Fibroblast of mammary gland (primary cell): ENCODE data around the gene DUSP16.
A peak's percentile ranks its signal among the peaks of the same experiment; 100 is the strongest.
"Not testable (repeated sequence)": the region's sequence is repeated elsewhere in the genome, so short reads cannot be mapped to it uniquely, and the experiment has no call there.

ENCODE experiments used
- DNase-seq: peaks from one replicate; pipeline ENCODE4 v3.0.0-alpha.2; 2010; ENCODE audit warnings: low read depth
- H3K4me3 ChIP-seq: 2 replicates; pipeline ENCODE4 v1.5.1; 2011; ENCODE audit warnings: low read depth, mild to moderate bottlenecking, low read length, moderate library complexity; ENCODE audit not compliant: control insufficient read depth
- TF ChIP-seq, protein P1 (sequence below): conservative IDR thresholded peaks from 2 replicates; pipeline ENCODE4 v1.5.1; 2011; ENCODE audit warnings: low read depth, low read length, inconsistent platforms; ENCODE audit not compliant: control insufficient read depth, insufficient read depth

Gene DUSP16

GRCh38 chr12:12606781-12607589, 44.3 kb upstream of the DUSP16 start:
- H3K4me3 ChIP-seq, result no peak overlapping the region
- TF ChIP-seq, protein P1, sequence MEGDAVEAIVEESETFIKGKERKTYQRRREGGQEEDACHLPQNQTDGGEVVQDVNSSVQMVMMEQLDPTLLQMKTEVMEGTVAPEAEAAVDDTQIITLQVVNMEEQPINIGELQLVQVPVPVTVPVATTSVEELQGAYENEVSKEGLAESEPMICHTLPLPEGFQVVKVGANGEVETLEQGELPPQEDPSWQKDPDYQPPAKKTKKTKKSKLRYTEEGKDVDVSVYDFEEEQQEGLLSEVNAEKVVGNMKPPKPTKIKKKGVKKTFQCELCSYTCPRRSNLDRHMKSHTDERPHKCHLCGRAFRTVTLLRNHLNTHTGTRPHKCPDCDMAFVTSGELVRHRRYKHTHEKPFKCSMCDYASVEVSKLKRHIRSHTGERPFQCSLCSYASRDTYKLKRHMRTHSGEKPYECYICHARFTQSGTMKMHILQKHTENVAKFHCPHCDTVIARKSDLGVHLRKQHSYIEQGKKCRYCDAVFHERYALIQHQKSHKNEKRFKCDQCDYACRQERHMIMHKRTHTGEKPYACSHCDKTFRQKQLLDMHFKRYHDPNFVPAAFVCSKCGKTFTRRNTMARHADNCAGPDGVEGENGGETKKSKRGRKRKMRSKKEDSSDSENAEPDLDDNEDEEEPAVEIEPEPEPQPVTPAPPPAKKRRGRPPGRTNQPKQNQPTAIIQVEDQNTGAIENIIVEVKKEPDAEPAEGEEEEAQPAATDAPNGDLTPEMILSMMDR, result no peak
- DNase-seq, result peak; percentile 56

GRCh38 chr12:12604740-12605139, 42.1 kb upstream of the DUSP16 start:
- no peak for DNase-seq
- no peak overlapping the region for H3K4me3 ChIP-seq
- TF ChIP-seq, protein P1, result no peak

DNA sequence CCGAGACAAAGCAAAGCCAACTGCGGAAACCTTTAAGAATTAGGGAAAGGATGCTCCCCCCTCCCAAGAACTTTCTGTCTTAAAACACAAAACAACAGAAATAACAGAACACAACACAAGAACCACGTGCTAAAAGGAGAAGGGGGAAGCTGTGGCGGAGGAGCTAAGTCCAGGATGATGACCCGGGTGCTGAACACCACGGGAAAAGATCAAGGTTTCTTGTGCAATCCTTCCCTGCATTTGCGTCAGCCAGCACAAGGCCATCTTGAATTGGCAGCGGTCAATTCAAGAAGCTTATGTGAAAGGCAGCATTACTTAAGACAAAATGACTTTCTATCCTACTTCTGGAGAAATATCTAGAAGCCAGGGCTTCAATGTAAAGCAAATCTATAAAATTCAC, 38.0 kb upstream of the DUSP16 start:
- TF ChIP-seq, protein P1, result no peak
- no peak overlapping the region for H3K4me3 ChIP-seq
- no peak for DNase-seq

DNA sequence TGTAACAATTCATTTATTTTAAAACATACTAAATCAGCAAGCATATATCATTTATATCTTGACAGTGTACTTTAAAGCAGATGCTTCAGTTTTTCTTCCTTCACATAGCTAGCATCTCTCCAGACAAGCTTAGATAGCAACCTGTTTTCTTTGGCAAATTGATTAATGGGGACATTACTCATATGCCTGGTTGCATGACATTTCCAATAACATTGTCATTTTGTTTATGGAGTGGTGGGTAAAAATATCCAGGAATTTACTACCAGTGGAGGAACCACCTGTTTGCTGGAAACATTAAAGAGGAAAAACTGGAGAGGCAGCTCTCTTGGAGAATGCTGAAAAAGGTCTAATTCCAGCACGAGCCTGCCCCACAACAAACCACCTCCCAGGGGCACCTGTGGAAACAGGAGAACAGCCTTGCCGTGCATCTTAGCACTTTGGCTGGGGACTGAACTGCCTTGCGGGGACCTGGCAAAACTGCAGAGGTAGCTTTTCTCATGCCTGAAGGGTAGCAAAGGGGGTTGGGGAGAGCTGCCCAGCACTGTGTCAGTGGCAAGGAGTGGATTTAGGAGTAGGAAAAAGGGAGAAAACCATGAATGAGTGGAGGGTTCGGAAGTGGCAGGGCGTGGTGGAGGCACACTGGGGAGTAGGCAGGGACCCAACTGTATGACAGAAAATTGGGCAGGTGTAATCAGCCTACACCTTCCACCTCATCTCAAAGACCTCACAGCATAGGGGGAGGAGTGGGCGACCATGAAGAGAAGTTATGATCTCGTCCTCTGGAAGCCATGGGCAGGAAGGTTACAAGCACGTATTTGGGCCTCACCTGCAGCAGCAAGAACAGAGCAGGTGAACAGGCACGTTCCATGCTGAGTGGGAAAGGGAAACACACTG, 37.3 kb upstream of the DUSP16 start:
- H3K4me3 ChIP-seq, result no peak overlapping the region
- DNase-seq, result no peak
- TF ChIP-seq, protein P1, result no peak

DNA sequence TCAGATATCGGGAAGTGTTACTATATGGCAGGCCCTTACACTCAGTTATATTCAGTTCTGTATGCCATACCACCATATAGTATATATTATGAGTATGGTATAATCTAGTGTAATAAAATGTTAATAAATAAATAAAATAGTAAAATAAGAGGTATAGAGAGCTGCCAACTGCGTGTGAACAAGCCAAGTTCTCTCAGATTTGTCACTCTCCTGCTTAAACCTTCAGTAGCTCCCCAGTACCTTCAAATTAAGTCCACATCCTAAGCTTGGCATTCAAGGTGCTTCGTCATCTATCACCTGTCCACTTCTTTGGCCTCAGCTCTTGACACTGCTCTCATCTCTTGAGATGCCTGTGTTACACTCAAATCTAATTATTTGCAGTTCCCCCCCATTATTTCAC, 36.2 kb upstream of the DUSP16 start:
- H3K4me3 ChIP-seq, result no peak overlapping the region

GRCh38 chr12:12596598-12596997, 33.9 kb upstream of the DUSP16 start:
- DNase-seq, H3K4me3 ChIP-seq: not testable (repeated sequence)

More for the DNA sequence above, 36.2 kb upstream of the DUSP16 start:
- TF ChIP-seq, protein P1, result no peak
- no peak for DNase-seq

- DNase-seq, H3K4me3 ChIP-seq: not testable (repeated sequence)
These were observed 33.3 kb upstream of the DUSP16 start for GRCh38 chr12:12595929-12596328.
